Ishikawa (cell line): ENCODE measurements around the gene NUB1.

Experiments used
- CEBPB ChIP-seq: IDR thresholded peaks from 2 replicates; pipeline ENCODE4 v1.6.1; 2012
- CREB1 ChIP-seq: IDR thresholded peaks from 2 replicates; pipeline ENCODE4 v1.6.1; 2012; ENCODE audit warnings: low read depth
- EGR1 ChIP-seq: IDR thresholded peaks from 2 replicates; pipeline ENCODE4 v1.6.1; 2012
- EP300 ChIP-seq: IDR thresholded peaks from 2 replicates; pipeline ENCODE4 v1.6.1; 2012; ENCODE audit warnings: borderline replicate concordance
- FOXM1 ChIP-seq: IDR thresholded peaks from 2 replicates; pipeline ENCODE4 v1.6.1; 2012; ENCODE audit warnings: low read depth, borderline replicate concordance
- MAX ChIP-seq: IDR thresholded peaks from 2 replicates; pipeline ENCODE4 v1.6.1; 2012
- NFIC ChIP-seq: IDR thresholded peaks from 2 replicates; pipeline ENCODE4 v1.6.1; 2012
- RAD21 ChIP-seq: IDR thresholded peaks from 2 replicates; pipeline ENCODE4 v1.6.1; 2012; ENCODE audit warnings: low read depth
- REST ChIP-seq: IDR thresholded peaks from 2 replicates; pipeline ENCODE4 v1.6.1; 2012; ENCODE audit warnings: low read depth, mild to moderate bottlenecking
- TAF1 ChIP-seq: IDR thresholded peaks from 2 replicates; pipeline ENCODE4 v1.6.1; 2012; ENCODE audit warnings: low read depth, mild to moderate bottlenecking
- TCF12 ChIP-seq: IDR thresholded peaks from 2 replicates; pipeline ENCODE4 v1.6.1; 2012; ENCODE audit warnings: low read depth
- TEAD4 ChIP-seq: IDR thresholded peaks from 2 replicates; pipeline ENCODE4 v1.6.1; 2012
- USF1 ChIP-seq: IDR thresholded peaks from 2 replicates; pipeline ENCODE4 v1.6.1; 2012
- YY1 ChIP-seq: IDR thresholded peaks from 2 replicates; pipeline ENCODE4 v1.6.1; 2012; ENCODE audit warnings: low read depth
- ZBTB7A ChIP-seq: IDR thresholded peaks from 2 replicates; pipeline ENCODE4 v1.6.1; 2012; ENCODE audit warnings: low read depth

Gene NUB1

GRCh38 chr7:151378011-151378410 lies 36.4 kb downstream of the NUB1 start:
- TF ChIP-seq CEBPB (no peak), RAD21 (no peak), FOXM1 (no peak), YY1 (no peak), REST (no peak), TEAD4 (no peak), EGR1 (no peak), NFIC (no peak), EP300 (no peak), TCF12 (no peak), ZBTB7A (no peak), TAF1 (no peak), CREB1 (no peak), USF1 (no peak), MAX (no peak)

- no peak for TF ChIP-seq CREB1
- TF ChIP-seq NFIC: no peak
- no peak for TF ChIP-seq EP300
- no peak for TF ChIP-seq FOXM1
Measured at GRCh38 chr7:151378496-151379192, 37.0 kb downstream of the NUB1 start.

- TF ChIP-seq TAF1 (no peak), YY1 (no peak), TCF12 (no peak), ZBTB7A (no peak), CREB1 (no peak), CEBPB (no peak)
Measured at GRCh38 chr7:151379193-151379520, 37.5 kb downstream of the NUB1 start.

- TF ChIP-seq REST: no peak
- TF ChIP-seq ZBTB7A: no peak
- TF ChIP-seq YY1: no peak
- TF ChIP-seq FOXM1: no peak
- no peak for TF ChIP-seq CEBPB
- TF ChIP-seq TAF1: no peak
- no peak for TF ChIP-seq EGR1
- no peak for TF ChIP-seq TCF12
- TF ChIP-seq RAD21: no peak
- TF ChIP-seq TEAD4: no peak
- TF ChIP-seq CREB1: no peak
- no peak for TF ChIP-seq USF1
- TF ChIP-seq NFIC: no peak
- TF ChIP-seq EP300: no peak
- TF ChIP-seq MAX: no peak
Measured at GRCh38 chr7:151379534-151380198, 38.1 kb downstream of the NUB1 start.

GRCh38 chr7:151380199-151381097 lies 38.8 kb downstream of the NUB1 start:
- no peak for TF ChIP-seq RAD21
- TF ChIP-seq USF1: no peak
- TF ChIP-seq TAF1: no peak
- no peak for TF ChIP-seq MAX
- no peak for TF ChIP-seq REST
- no peak for TF ChIP-seq FOXM1
- no peak for TF ChIP-seq EP300
- no peak for TF ChIP-seq CREB1
- TF ChIP-seq TCF12: no peak
- no peak for TF ChIP-seq YY1
- TF ChIP-seq CEBPB: no peak
